GM12891 (cell line): ENCODE results near the gene GPR142.

Experiments used
- DNase-seq: peaks from one replicate; pipeline ENCODE4 v3.0.0; 2011; ENCODE audit warnings: low spot score; ENCODE audit not compliant: insufficient read length
- FAIRE-seq: peaks from 2 replicates; lab custom pipeline; 2011; peaks lifted over from hg19 to GRCh38; lab: Jason Lieb, UNC
- PAX5 ChIP-seq: IDR thresholded peaks from 2 replicates; pipeline ENCODE4 v1.6.1; 2011; ENCODE audit warnings: low read length, moderate library complexity, mild to moderate bottlenecking; ENCODE audit not compliant: insufficient read depth, severe bottlenecking
- POLR2A ChIP-seq: IDR thresholded peaks from 2 replicates; pipeline ENCODE4 v1.6.1; 2011; ENCODE audit warnings: low read depth, low read length, control low read depth
- POLR2AphosphoS5 ChIP-seq: IDR thresholded peaks from 2 replicates; pipeline ENCODE4 v1.6.1; 2011; ENCODE audit warnings: low read depth, low read length, control low read depth
- POU2F2 ChIP-seq: IDR thresholded peaks from 2 replicates; pipeline ENCODE4 v1.6.1; 2011; ENCODE audit warnings: low read depth, mild to moderate bottlenecking, control low read depth, low read length, moderate library complexity
- SPI1 ChIP-seq: IDR thresholded peaks from 2 replicates; pipeline ENCODE4 v1.6.1; 2011; ENCODE audit warnings: low read depth, low read length, control low read depth
- TAF1 ChIP-seq: IDR thresholded peaks from 2 replicates; pipeline ENCODE4 v1.6.1; 2011; ENCODE audit warnings: low read depth, low read length, control low read depth

GPR142 gene

GRCh38 chr17:74389937-74390679 is 22.8 kb downstream of the GPR142 start:
- no peak for TF ChIP-seq POLR2A
- TF ChIP-seq PAX5 = no peak
- TF ChIP-seq POU2F2 = no peak
- no peak for TF ChIP-seq SPI1
- no peak for TF ChIP-seq POLR2AphosphoS5
- TF ChIP-seq TAF1 = no peak
- DNase-seq (no peak), FAIRE-seq (no peak)

DNA sequence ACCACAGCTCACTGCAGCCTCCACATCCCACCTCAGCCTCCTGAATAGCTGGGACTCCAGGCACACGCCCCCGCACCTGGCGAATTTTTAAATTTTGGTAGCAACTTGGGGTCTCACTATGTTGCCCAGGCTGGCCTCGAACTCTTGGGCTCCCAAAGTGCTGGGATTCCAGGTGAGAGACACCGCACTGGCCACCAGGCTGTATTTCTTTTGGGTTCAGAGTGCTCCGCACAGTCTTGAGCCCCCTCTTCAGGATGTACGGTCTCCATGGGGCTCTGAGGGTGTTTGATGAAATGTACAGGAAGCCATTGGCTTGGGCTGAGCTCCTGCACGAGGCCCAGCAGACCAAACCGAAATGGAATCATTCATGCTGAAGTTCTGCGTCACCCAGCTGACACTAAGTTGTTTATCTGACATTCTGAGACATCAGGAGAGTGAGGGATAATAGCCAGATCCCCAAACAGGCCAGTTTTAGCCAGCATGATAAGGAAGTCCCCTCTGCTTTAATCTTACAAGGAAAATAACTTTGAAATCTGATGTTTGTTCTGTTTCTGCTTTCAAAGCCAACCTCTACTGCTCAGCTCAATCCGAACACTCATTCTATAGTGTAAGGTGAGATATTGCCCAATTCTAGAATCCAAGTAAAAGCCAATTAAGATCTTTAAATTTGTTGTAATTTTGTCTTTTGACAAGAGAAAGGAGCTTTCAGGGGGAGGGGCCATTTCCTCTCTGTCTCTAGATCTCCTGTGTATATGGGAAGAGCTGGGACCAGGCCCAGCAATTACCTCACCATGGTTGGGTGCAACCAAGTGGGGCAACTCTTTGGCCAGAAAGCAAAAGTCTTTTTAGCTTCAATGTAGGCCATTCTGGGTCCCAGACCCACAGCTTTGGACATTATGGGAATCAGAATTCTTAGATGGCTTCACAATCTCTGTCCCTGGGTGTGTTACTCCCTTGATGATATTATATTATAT is 23.7 kb downstream of the GPR142 start:
- TF ChIP-seq SPI1 (no peak), POLR2A (no peak), TAF1 (no peak), POU2F2 (no peak), PAX5 (no peak), POLR2AphosphoS5 (no peak)

DNA sequence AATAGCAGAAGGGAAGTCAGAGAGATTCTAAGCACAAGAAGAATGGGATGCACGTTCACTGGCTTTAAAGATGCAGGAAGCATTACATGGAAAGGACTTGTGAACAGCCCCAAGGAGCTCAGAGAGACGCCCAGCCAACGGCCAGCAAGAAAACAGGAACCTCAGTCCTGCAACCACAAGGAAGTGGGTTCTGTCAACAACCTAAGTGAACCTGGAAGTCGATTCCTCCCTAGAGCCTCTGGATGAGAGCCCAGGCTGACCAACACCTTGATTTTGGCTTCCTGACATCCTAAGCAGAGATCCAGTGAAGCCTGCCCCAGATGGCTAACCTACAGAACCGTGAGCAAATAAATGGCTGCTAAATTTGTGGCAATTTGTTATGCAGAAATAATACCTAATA is 24.5 kb downstream of the GPR142 start:
- TF ChIP-seq PAX5 (no peak), SPI1 (no peak), TAF1 (no peak), POLR2AphosphoS5 (no peak), POU2F2 (no peak), POLR2A (no peak)
- FAIRE-seq (no peak), DNase-seq (no peak)

More for the DNA sequence above, 23.7 kb downstream of the GPR142 start:
- DNase-seq = no peak
- FAIRE-seq = no peak

- TF ChIP-seq PAX5 (no peak), POLR2AphosphoS5 (no peak), TAF1 (no peak), POLR2A (no peak), SPI1 (no peak), POU2F2 (no peak)
- DNase-seq (no peak), FAIRE-seq (peak; percentile 87)
Measured at GRCh38 chr17:74392848-74393247, 25.5 kb downstream of the GPR142 start.

DNA sequence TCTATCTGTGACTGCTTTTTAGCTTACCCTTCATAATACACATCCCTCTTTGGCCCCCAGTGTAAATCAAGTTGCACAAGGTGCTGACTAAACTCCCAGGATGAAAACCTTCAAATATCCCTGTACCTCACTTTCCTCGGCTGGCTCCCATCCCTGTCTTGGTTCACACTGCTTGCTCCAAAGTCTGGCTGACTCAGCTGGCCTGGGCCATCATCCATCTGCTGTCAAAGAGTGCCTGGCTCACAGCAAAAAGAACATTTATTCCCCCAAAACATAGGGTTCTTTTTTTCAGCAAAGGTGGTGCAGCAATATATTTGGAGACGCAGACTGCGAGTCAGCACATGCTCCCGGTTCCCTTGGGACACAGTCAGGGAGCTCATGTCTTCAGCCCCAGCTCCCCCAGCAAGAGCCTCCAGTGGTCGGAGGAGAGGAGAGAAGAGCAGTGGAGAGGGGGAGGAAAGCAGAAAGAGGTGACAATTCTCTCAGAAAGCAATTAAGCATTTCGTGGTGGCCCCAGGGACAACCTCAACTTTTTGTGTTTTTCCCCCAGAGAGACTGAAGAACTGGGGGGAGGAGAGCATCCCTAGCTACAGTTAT is 26.1 kb downstream of the GPR142 start:
- DNase-seq (no peak), FAIRE-seq (no peak)
- TF ChIP-seq TAF1 (no peak), POU2F2 (no peak), POLR2A (no peak), POLR2AphosphoS5 (no peak), SPI1 (no peak), PAX5 (no peak)

DNA sequence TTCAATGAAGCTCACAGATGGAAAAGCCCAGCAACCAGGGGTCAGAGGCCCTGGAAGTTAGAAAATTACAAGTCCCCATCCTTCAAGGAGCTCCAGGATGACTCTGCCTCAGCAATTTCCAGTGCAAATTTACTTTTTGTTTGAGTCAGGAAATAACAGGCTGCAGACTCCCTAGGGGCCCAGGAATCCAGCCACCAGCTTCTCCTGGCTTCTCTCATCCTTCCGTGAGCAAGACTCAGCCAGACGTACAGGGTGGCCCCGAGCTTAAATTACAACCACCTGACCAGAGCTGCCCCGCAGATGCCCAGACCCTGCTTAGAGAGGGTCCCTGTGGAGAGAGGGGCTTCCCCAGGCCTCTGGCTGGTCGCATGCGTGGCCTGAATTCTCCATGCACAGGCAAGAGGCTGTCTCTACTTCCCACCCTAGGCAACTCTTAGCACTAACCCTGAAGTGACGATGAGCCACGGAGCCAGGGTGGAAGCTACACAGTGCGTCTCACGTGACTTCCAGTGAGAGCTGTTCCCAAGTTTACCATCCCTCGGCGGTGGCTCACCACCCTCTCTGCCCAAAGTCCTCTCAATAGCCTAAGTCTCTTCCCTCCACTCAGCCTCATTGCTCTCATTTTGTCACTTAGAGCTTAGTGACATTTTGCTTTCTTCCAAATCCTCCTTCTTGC is 27.1 kb downstream of the GPR142 start:
- no peak for FAIRE-seq
- DNase-seq = no peak
- TF ChIP-seq POLR2AphosphoS5 = no peak
- TF ChIP-seq PAX5 = no peak
- TF ChIP-seq POU2F2 = no peak
- TF ChIP-seq TAF1 = no peak
- no peak for TF ChIP-seq SPI1
- TF ChIP-seq POLR2A = no peak

GRCh38 chr17:74394977-74395376 is 27.7 kb downstream of the GPR142 start:
- no peak for FAIRE-seq
- TF ChIP-seq POLR2AphosphoS5 (no peak), SPI1 (no peak), PAX5 (no peak)
- no peak for DNase-seq

GRCh38 chr17:74396567-74396966 is 29.3 kb downstream of the GPR142 start:
- TF ChIP-seq TAF1 = no peak
- FAIRE-seq = no peak
- no peak for DNase-seq

DNA sequence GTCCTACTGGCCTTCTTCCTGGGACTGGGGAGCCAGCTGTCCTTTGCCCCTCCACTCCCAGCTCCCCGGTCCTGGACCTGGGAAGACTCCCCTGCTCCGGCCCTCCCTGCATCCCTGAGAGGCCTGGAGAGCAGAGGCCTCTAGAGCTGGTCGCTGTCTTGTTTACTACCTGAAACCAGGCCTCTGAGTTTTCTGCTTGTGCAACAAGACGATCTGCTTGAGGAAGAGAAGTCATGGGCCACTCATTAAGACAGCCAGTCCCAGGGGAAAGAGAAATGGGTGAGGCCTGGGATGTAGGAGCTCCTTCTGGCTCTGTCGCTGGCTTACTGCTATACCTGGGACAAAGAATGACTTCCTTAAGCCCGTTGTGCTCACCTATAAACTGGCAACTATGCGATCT is 34.7 kb downstream of the GPR142 start:
- no peak for DNase-seq
- no peak for FAIRE-seq
- TF ChIP-seq POU2F2 (no peak), POLR2A (no peak)
